ENCODE measurements around the gene HRH3.

The HRH3 gene

GRCh38 chr20:62244644-62245108, 24.6 kb upstream of the HRH3 start:
- DNase-seq (ENCODE audit: low spot score) (no peak), FAIRE-seq (no peak)

GRCh38 chr20:62243906-62244515, 23.9 kb upstream of the HRH3 start:
- no peak for DNase-seq (ENCODE audit: low spot score)
- no peak for FAIRE-seq

GRCh38 chr20:62243106-62243505, 23.0 kb upstream of the HRH3 start:
- no peak for DNase-seq (ENCODE audit: low spot score)
- FAIRE-seq, result no peak

- DNase-seq (ENCODE audit: low spot score) (no peak), FAIRE-seq (no peak)
Observed at GRCh38 chr20:62242176-62242575, 22.1 kb upstream of the HRH3 start.

GRCh38 chr20:62241506-62241905, 21.4 kb upstream of the HRH3 start:
- FAIRE-seq (no peak), DNase-seq (ENCODE audit: low spot score) (no peak)

- FAIRE-seq (no peak), DNase-seq (ENCODE audit: low spot score) (no peak)
Observed at GRCh38 chr20:62240020-62240685, 20.1 kb upstream of the HRH3 start.

- FAIRE-seq (no peak), DNase-seq (ENCODE audit: low spot score) (no peak)
Observed at GRCh38 chr20:62239278-62239879, 19.3 kb upstream of the HRH3 start.

GRCh38 chr20:62238569-62239277, 18.6 kb upstream of the HRH3 start:
- DNase-seq (ENCODE audit: low spot score) (peak; percentile 56), FAIRE-seq (no peak)

- peak; percentile 100 for DNase-seq (ENCODE audit: low spot score)
- FAIRE-seq, result peak; percentile 99
Observed at GRCh38 chr20:62237801-62238568, 17.9 kb upstream of the HRH3 start, which contains the start of gene OSBPL2. Gene OSBPL2 (plus strand): TSS chr20:62238521. CDS start chr20:62256185, 17,664 bp downstream.

GRCh38 chr20:62237514-62237800, 17.4 kb upstream of the HRH3 start:
- no peak for DNase-seq (ENCODE audit: low spot score)
- no peak for FAIRE-seq

- DNase-seq (ENCODE audit: low spot score) (no peak), FAIRE-seq (no peak)
Observed at GRCh38 chr20:62236766-62237513, 16.9 kb upstream of the HRH3 start.

GRCh38 chr20:62236200-62236599, 16.1 kb upstream of the HRH3 start:
- no peak for FAIRE-seq
- no peak for DNase-seq (ENCODE audit: low spot score)

- DNase-seq (ENCODE audit: low spot score) (no peak), FAIRE-seq (no peak)
Observed at GRCh38 chr20:62235777-62236157, 15.7 kb upstream of the HRH3 start.

GRCh38 chr20:62235001-62235776, 15.1 kb upstream of the HRH3 start:
- no peak for FAIRE-seq
- no peak for DNase-seq (ENCODE audit: low spot score)

GRCh38 chr20:62234339-62234738, 14.3 kb upstream of the HRH3 start:
- DNase-seq (ENCODE audit: low spot score) (no peak), FAIRE-seq (no peak)

GRCh38 chr20:62233684-62234083, 13.6 kb upstream of the HRH3 start:
- FAIRE-seq (no peak), DNase-seq (ENCODE audit: low spot score) (no peak)

GRCh38 chr20:62232770-62233645, 12.9 kb upstream of the HRH3 start:
- FAIRE-seq (no peak), DNase-seq (ENCODE audit: low spot score) (no peak)

GRCh38 chr20:62232194-62232593, 12.1 kb upstream of the HRH3 start:
- FAIRE-seq (no peak), DNase-seq (ENCODE audit: low spot score) (no peak)

GRCh38 chr20:62231292-62231691, 11.2 kb upstream of the HRH3 start:
- FAIRE-seq, result no peak
- no peak for DNase-seq (ENCODE audit: low spot score)
